WTC11 (cell line): ENCODE results near the gene TES. TPM values are rescaled to one million over a fixed set of nuclear protein-coding genes. Genes with fewer than 3 reads are reported as not detected.

Source experiments
- ATAC-seq: fragments of 200-7000 bp; cut with Tn5 transposase; 2 replicates; pipeline ENCODE4 v1.10.0; 2021; ENCODE audit warnings: mild to moderate bottlenecking, moderate library complexity
- CTCF ChIA-PET: fragments of 300-600 bp; sonication (Branson Sonifier 250); formaldehyde crosslinking; loops from one replicate; lab custom pipeline; 2021; ENCODE audit warnings: antibody characterized with exemption; lab: Charles Lee
- POLR2A ChIA-PET: fragments of 350-600 bp; sonication (Branson Sonifier 250); formaldehyde crosslinking; loops from one replicate; lab custom pipeline; 2021; ENCODE audit warnings: antibody characterized with exemption; lab: Charles Lee
- DNase-seq: peaks from one replicate; pipeline ENCODE4 v3.0.0; 2021; ENCODE audit warnings: low spot score
- H3K27ac Mint-ChIP-seq: 2 replicates; pipeline ENCODE4 v1.8.0; 2021; ENCODE audit warnings: mixed read lengths
- H3K27me3 Mint-ChIP-seq: 2 replicates; pipeline ENCODE4 v1.8.0; 2021; ENCODE audit warnings: low read depth, mild to moderate bottlenecking, moderate library complexity, mixed read lengths
- H3K36me3 Mint-ChIP-seq: 2 replicates; pipeline ENCODE4 v1.8.0; 2021; ENCODE audit warnings: mixed read lengths
- H3K4me1 Mint-ChIP-seq: 2 replicates; pipeline ENCODE4 v1.8.0; 2022; ENCODE audit warnings: mixed read lengths
- H3K4me3 Mint-ChIP-seq: 2 replicates; pipeline ENCODE4 v1.8.0; 2021; ENCODE audit warnings: mild to moderate bottlenecking, moderate library complexity, mixed read lengths
- H3K9me3 Mint-ChIP-seq: 2 replicates; pipeline ENCODE4 v1.8.0; 2021; ENCODE audit warnings: mixed read lengths
- AR ChIP-seq: fragments of 250-450 bp; sonication (Bioruptor Pico); IDR thresholded peaks from 2 replicates; pipeline ENCODE4 v1.9.0; 2021; ENCODE audit warnings: mild to moderate bottlenecking
- CTCF ChIP-seq: fragments of 200-600 bp; IDR thresholded peaks from 2 replicates; pipeline ENCODE4 v1.8.0; 2022; ENCODE audit warnings: antibody characterized with exemption
- E2F5 ChIP-seq: sonication (generic); formaldehyde crosslinking; IDR thresholded peaks from 2 replicates; pipeline ENCODE4 v1.8.1; 2022; ENCODE audit warnings: mild to moderate bottlenecking, moderate library complexity, missing genetic modification reagents
- ELF4 ChIP-seq: sonication (generic); formaldehyde crosslinking; IDR thresholded peaks from 2 replicates; pipeline ENCODE4 v1.8.1; 2022; ENCODE audit warnings: low read depth, mild to moderate bottlenecking, moderate library complexity, missing genetic modification reagents
- ERG ChIP-seq: fragments of 250-450 bp; sonication (Bioruptor Pico); IDR thresholded peaks from 2 replicates; pipeline ENCODE4 v1.8.0; 2021; ENCODE audit warnings: mild to moderate bottlenecking
- ETV6 ChIP-seq: sonication (generic); formaldehyde crosslinking; IDR thresholded peaks from 2 replicates; pipeline ENCODE4 v1.8.1; 2022; ENCODE audit warnings: mild to moderate bottlenecking, missing genetic modification reagents
- FOXJ3 ChIP-seq: sonication (generic); formaldehyde crosslinking; IDR thresholded peaks from 2 replicates; pipeline ENCODE4 v1.9.0; 2021; ENCODE audit warnings: missing genetic modification reagents, mild to moderate bottlenecking, borderline replicate concordance
- OVOL2 ChIP-seq: fragments of 250-450 bp; sonication (Bioruptor Pico); IDR thresholded peaks from 2 replicates; pipeline ENCODE4 v1.9.0; 2021; ENCODE audit warnings: mild to moderate bottlenecking, borderline replicate concordance
- PRDM15 ChIP-seq: sonication (generic); formaldehyde crosslinking; IDR thresholded peaks from 2 replicates; pipeline ENCODE4 v1.8.0; 2022; ENCODE audit warnings: missing genetic modification reagents
- TEAD4 ChIP-seq: sonication (generic); formaldehyde crosslinking; IDR thresholded peaks from 2 replicates; pipeline ENCODE4 v1.8.0; 2022; ENCODE audit warnings: mild to moderate bottlenecking, missing genetic modification reagents
- TP53 ChIP-seq: sonication (generic); formaldehyde crosslinking; IDR thresholded peaks from 2 replicates; pipeline ENCODE4 v1.8.1; 2023; ENCODE audit warnings: mild to moderate bottlenecking, missing genetic modification reagents
- USF1 ChIP-seq: sonication (generic); formaldehyde crosslinking; IDR thresholded peaks from 2 replicates; pipeline ENCODE4 v1.8.0; 2022; ENCODE audit warnings: mild to moderate bottlenecking, missing genetic modification reagents
- USF2 ChIP-seq: sonication (generic); formaldehyde crosslinking; IDR thresholded peaks from 2 replicates; pipeline ENCODE4 v1.8.1; 2023; ENCODE audit warnings: mild to moderate bottlenecking, missing genetic modification reagents, moderate library complexity
- ZBTB21 ChIP-seq: sonication (generic); formaldehyde crosslinking; IDR thresholded peaks from 2 replicates; pipeline ENCODE4 v1.8.1; 2023; ENCODE audit warnings: mild to moderate bottlenecking, missing genetic modification reagents, borderline replicate concordance
- total RNA-seq: library from RNA; stranded (reverse); gene quantifications from 3 replicates; pipeline ENCODE4 v1.2.3, GENCODE V29; 2021

The TES gene
- total RNA-seq, 1 experiment from 2014 or later = 48.5 TPM

- no peaks in the 10 kb centered on the region for H3K9me3 Mint-ChIP-seq
- ATAC-seq = no peak
- TF ChIP-seq FOXJ3 (no peak), OVOL2 (CRISPR knock-in tag) (no peak), E2F5 (CRISPR knock-in tag) (no peak)
- H3K27ac Mint-ChIP-seq = no peak overlapping the region
- H3K36me3 Mint-ChIP-seq = no peaks in the 10 kb centered on the region
- H3K4me1 Mint-ChIP-seq = peaks cover 28% of the 10 kb centered on the region
- no peaks in the 10 kb centered on the region; the same call in 1 of the 2 replicates for H3K27me3 Mint-ChIP-seq
- POLR2A ChIA-PET = interaction anchor here (1.3 kb wide), 1 partner anchor 317 kb away, joined by 3 read pairs; no protein-coding TSS in a partner anchor
- no peak for DNase-seq
- no peak overlapping the region for H3K4me3 Mint-ChIP-seq
- CTCF ChIA-PET = no interaction called here
Measured at GRCh38 chr7:116208919-116209318, 1.4 kb upstream of the TES start.

GRCh38 chr7:116209561-116210070 lies 723 bp upstream of the TES start:
- DNase-seq (no peak), ATAC-seq (no peak)
- Mint-ChIP-seq H3K4me3 (peak overlapping the region; percentile 65), H3K27ac (no peak overlapping the region), H3K9me3 (no peaks in the 10 kb centered on the region), H3K27me3 (no peaks in the 10 kb centered on the region; the same call in 1 of the 2 replicates), H3K4me1 (peaks cover 28% of the 10 kb centered on the region), H3K36me3 (no peaks in the 10 kb centered on the region)
- CTCF ChIA-PET = interaction anchor here (1.2 to 2.3 kb wide), 3 partner anchors 29 to 317 kb away, joined by 7 to 12 read pairs (median 9); no protein-coding TSS in a partner anchor
- TF ChIP-seq ETV6 (CRISPR knock-in tag) (no peak), ZBTB21 (CRISPR knock-in tag) (no peak), CTCF (no peak), TP53 (CRISPR knock-in tag) (no peak), AR (no peak), USF1 (CRISPR knock-in tag) (no peak), TEAD4 (CRISPR knock-in tag) (no peak), PRDM15 (no peak), ELF4 (CRISPR knock-in tag) (no peak), USF2 (no peak), ERG (CRISPR knock-in tag) (no peak)
- POLR2A ChIA-PET = interaction anchor here (1.2 to 1.3 kb wide), 3 partner anchors 9 to 317 kb away, joined by 3 to 5 read pairs (median 3); no protein-coding TSS in a partner anchor
